Fibroblast of villous mesenchyme (primary cell): ENCODE results near the gene USP9X. TPM values are rescaled to one million over a fixed set of nuclear protein-coding genes. Genes with fewer than 3 reads are reported as not detected.

Source experiments
- DNase-seq: peaks from one replicate; pipeline ENCODE4 v3.0.0-alpha.2; 2010; ENCODE audit warnings: low read depth
- H3K4me3 ChIP-seq: 2 replicates; pipeline ENCODE4 v1.5.1; 2011; ENCODE audit warnings: low read depth, mild to moderate bottlenecking, low read length
- CTCF ChIP-seq: IDR thresholded peaks from 2 replicates; pipeline ENCODE4 v1.5.1; 2012; ENCODE audit warnings: low read depth, mild to moderate bottlenecking, low read length; ENCODE audit not compliant: insufficient read depth
- total RNA-seq: library from RNA; depleted of rRNA; stranded (reverse); fragments of >200 nt; gene quantifications from 2 replicates; pipeline ENCODE4 v1.2.3, GENCODE V29; 2012

USP9X gene
- total RNA-seq, 1 donor = 180 TPM

- H3K4me3 ChIP-seq = no peak overlapping the region
- DNase-seq = no peak
- TF ChIP-seq CTCF = no peak
Measured at GRCh38 chrX:41118156-41118555, 32.9 kb downstream of the USP9X start.

DNA sequence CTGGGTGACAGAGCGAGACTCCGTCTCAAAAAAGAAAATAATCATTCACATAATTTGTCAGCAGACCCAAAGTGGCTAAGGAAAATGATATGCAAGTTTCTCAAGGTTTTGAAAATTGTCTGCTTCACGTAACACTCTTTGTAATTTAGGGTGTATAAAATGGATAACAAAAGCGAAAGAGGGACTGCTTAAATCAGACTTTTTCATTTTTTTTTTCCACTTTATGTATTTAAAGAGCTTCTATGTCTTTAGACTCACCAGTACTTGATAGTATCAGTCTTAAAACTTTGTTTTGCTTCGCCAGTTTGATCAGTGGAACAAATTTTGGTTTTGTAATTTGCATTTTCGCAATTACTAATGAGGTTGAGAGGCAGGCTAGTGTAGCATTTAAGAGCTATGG, 34.6 kb downstream of the USP9X start:
- TF ChIP-seq CTCF = no peak

GRCh38 chrX:41121766-41122165, 36.5 kb downstream of the USP9X start:
- no peak for DNase-seq
- no peak overlapping the region for H3K4me3 ChIP-seq
- no peak for TF ChIP-seq CTCF

More for the DNA sequence above, 34.6 kb downstream of the USP9X start:
- no peak for DNase-seq
- H3K4me3 ChIP-seq = no peak overlapping the region

- H3K4me3 ChIP-seq = no peak overlapping the region
- DNase-seq = no peak
- no peak for TF ChIP-seq CTCF
Measured at GRCh38 chrX:41122664-41123257, 37.5 kb downstream of the USP9X start.

DNA sequence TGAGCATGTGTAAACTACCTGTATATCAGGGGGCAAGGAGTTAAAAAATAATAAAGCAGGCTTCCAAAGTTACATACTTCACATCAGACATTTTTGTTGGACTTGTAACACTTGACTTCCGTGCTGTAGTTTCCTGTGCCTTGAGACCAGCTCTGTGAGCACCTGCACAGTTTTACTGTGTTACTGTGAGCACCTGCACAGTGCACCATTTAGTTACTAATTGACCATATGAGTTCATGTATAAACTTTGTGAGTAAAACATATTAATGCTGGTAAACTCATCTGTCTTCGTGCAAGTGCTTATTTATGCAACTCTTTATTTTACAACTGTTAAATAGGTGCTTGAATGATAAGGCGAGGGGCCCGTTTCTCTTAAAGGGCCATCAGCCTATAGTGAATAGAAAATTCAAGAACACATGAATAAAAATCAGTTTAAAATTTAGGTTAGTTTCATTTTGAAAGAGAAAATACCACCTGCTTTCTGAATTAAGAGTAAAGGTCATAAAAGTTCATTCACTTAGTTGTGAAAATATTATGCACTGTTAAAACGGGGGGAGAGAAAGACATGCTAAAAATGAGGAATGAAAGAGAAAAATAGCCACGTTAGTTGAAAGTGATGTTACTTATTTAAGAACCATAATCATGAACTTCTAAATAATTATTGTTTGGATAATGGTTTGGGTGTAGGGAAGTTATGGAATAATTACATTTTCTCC, 42.4 kb downstream of the USP9X start:
- no peak for DNase-seq
- TF ChIP-seq CTCF = no peak

GRCh38 chrX:41128955-41129354, 43.7 kb downstream of the USP9X start:
- DNase-seq = no peak
- no peak for TF ChIP-seq CTCF
- no peak overlapping the region for H3K4me3 ChIP-seq

More for the DNA sequence above, 42.4 kb downstream of the USP9X start:
- no peak overlapping the region for H3K4me3 ChIP-seq
